IMR-90 (cell line): ENCODE measurements around the gene MED26. TPM values are rescaled to one million over a fixed set of nuclear protein-coding genes. Genes with fewer than 3 reads are reported as not detected.

ENCODE experiments used
- ATAC-seq: fragments of 200-7000 bp; cut with Tn5 transposase; 2 replicates; pipeline ENCODE4 v1.9.1; 2020; ENCODE audit warnings: low read depth, mild to moderate bottlenecking, moderate library complexity
- BruUV-seq: library from RNA; stranded (reverse); fragments of 400-500 nt; replicated peaks from 2 replicates; lab custom pipeline; 2021; lab: Mats Ljungman, UMichigan
- CTCF ChIA-PET: fragments of 300-600 bp; formaldehyde crosslinking; extraction: SDS; loops from one replicate; lab custom pipeline; 2021; ENCODE audit warnings: antibody characterized with exemption; lab: Yijun Ruan, JAX
- POLR2A ChIA-PET: fragments of 300-600 bp; sonication (Branson Sonifier 250); formaldehyde crosslinking; loops from one replicate; lab custom pipeline; 2022; ENCODE audit warnings: antibody characterized with exemption; ENCODE audit not compliant: unreplicated experiment; lab: Charles Lee
- DNase-seq: peaks from one replicate; pipeline ENCODE4 v3.0.0; 2013
- H2AFZ ChIP-seq: replicated peaks from 2 replicates; pipeline ENCODE3; 2013; ENCODE audit warnings: low read length, mild to moderate bottlenecking; ENCODE audit not compliant: poor library complexity
- H2AK5ac ChIP-seq: 2 replicates; pipeline ENCODE4 v1.6.1; 2013; ENCODE audit warnings: low read depth, low read length, inconsistent platforms
- H2AK9ac ChIP-seq: replicated peaks from 2 replicates; pipeline ENCODE3; 2013; ENCODE audit warnings: mild to moderate bottlenecking, low read depth, low read length, moderate library complexity; ENCODE audit not compliant: poor library complexity
- H2BK120ac ChIP-seq: 2 replicates; pipeline ENCODE4 v1.6.1; 2013; ENCODE audit warnings: low read depth, low read length, inconsistent platforms
- H2BK15ac ChIP-seq: 3 replicates; pipeline ENCODE4 v1.6.1; 2013; ENCODE audit warnings: low read depth, low read length, inconsistent platforms
- H2BK20ac ChIP-seq: 2 replicates; pipeline ENCODE4 v1.6.1; 2013; ENCODE audit warnings: low read depth, mild to moderate bottlenecking, inconsistent platforms, low read length, moderate library complexity
- H2BK5ac ChIP-seq: 2 replicates; pipeline ENCODE4 v1.6.1; 2013; ENCODE audit warnings: mild to moderate bottlenecking, low read depth, low read length, inconsistent platforms; ENCODE audit not compliant: poor library complexity, severe bottlenecking
- H3K14ac ChIP-seq: replicated peaks from 2 replicates; pipeline ENCODE4 v1.6.1; 2013; ENCODE audit warnings: low read depth, low read length, inconsistent platforms
- H3K18ac ChIP-seq: 2 replicates; pipeline ENCODE4 v1.6.1; 2013; ENCODE audit warnings: low read depth, low read length, control low read depth
- H3K23ac ChIP-seq: 2 replicates; pipeline ENCODE4 v1.6.1; 2013; ENCODE audit warnings: low read depth, low read length, inconsistent platforms
- H3K27ac ChIP-seq: 2 replicates; pipeline ENCODE4 v1.5.1; 2013; ENCODE audit warnings: mild to moderate bottlenecking, control low read depth, low read length; ENCODE audit not compliant: insufficient read depth
- H3K27me3 ChIP-seq: 2 replicates; pipeline ENCODE4 v1.6.1; 2013; ENCODE audit warnings: low read length; ENCODE audit not compliant: control insufficient read depth, insufficient read depth
- H3K36me3 ChIP-seq: 2 replicates; pipeline ENCODE4 v1.6.1; 2013; ENCODE audit warnings: low read length, mixed read lengths; ENCODE audit not compliant: control insufficient read depth, insufficient read depth
- H3K4ac ChIP-seq: 2 replicates; pipeline ENCODE4 v1.6.1; 2013; ENCODE audit warnings: low read depth, low read length, inconsistent platforms
- H3K4me1 ChIP-seq: 2 replicates; pipeline ENCODE4 v1.6.1; 2013; ENCODE audit warnings: low read length, mixed read lengths; ENCODE audit not compliant: control insufficient read depth, insufficient read depth
- H3K4me2 ChIP-seq: 2 replicates; pipeline ENCODE4 v1.6.1; 2013; ENCODE audit warnings: low read depth, mild to moderate bottlenecking, control low read depth, low read length, moderate library complexity
- H3K4me3 ChIP-seq: 2 replicates; pipeline ENCODE4 v1.5.1; 2013; ENCODE audit warnings: low read depth, mild to moderate bottlenecking, control low read depth, low read length, moderate library complexity; ENCODE audit not compliant: insufficient read depth
- H3K56ac ChIP-seq: 2 replicates; pipeline ENCODE4 v1.6.1; 2013; ENCODE audit warnings: low read length, inconsistent platforms; ENCODE audit not compliant: insufficient read depth; ENCODE audit errors: extremely low read depth
- H3K79me1 ChIP-seq, 2 experiments: 2 replicates each; pipeline ENCODE4 v1.6.1; 2013; ENCODE audit warnings: low read length in 2 of 2, inconsistent platforms in 1 of 2, low read depth in 1 of 2
- H3K9ac ChIP-seq: 2 replicates; pipeline ENCODE4 v1.6.1; 2013; ENCODE audit warnings: low read depth, low read length, control low read depth
- H3K9me1 ChIP-seq: 2 replicates; pipeline ENCODE4 v1.6.1; 2013; ENCODE audit warnings: low read length, inconsistent platforms; ENCODE audit not compliant: insufficient read depth
- H3K9me3 ChIP-seq: 2 replicates; pipeline ENCODE4 v1.6.1; 2013; ENCODE audit warnings: low read length; ENCODE audit not compliant: control insufficient read depth, insufficient read depth
- H4K20me1 ChIP-seq: 2 replicates; pipeline ENCODE4 v1.6.1; 2013; ENCODE audit warnings: low read length, inconsistent platforms; ENCODE audit not compliant: insufficient read depth
- H4K5ac ChIP-seq: 2 replicates; pipeline ENCODE4 v1.6.1; 2013; ENCODE audit warnings: mild to moderate bottlenecking, low read depth, low read length, control low read depth
- H4K8ac ChIP-seq, 2 experiments: 2 replicates each; pipeline ENCODE4 v1.6.1; 2013; ENCODE audit warnings: low read depth in 2 of 2, low read length in 2 of 2, control low read depth in 1 of 2, inconsistent platforms in 1 of 2
- H4K91ac ChIP-seq: 2 replicates; pipeline ENCODE4 v1.6.1; 2013; ENCODE audit warnings: low read depth, low read length, inconsistent platforms; ENCODE audit not compliant: insufficient read depth
- CEBPB ChIP-seq: IDR thresholded peaks from 2 replicates; pipeline ENCODE4 v1.6.1; 2012; ENCODE audit warnings: low read depth, low read length, improper control_type of control experiment
- CHD1 ChIP-seq: IDR thresholded peaks from 2 replicates; pipeline ENCODE4 v1.6.1; 2012; ENCODE audit warnings: low read depth, low read length, improper control_type of control experiment
- FOS ChIP-seq: fragments of 150-350 bp; IDR thresholded peaks from 2 replicates; pipeline ENCODE4 v1.6.1; 2016; ENCODE audit warnings: low read depth, low read length
- MAFK ChIP-seq: IDR thresholded peaks from 2 replicates; pipeline ENCODE4 v1.6.1; 2012; ENCODE audit warnings: low read depth, low read length, improper control_type of control experiment
- MAZ ChIP-seq: IDR thresholded peaks from 2 replicates; pipeline ENCODE4 v1.6.1; 2012; ENCODE audit warnings: low read depth, mild to moderate bottlenecking, low read length, improper control_type of control experiment, moderate library complexity, borderline replicate concordance
- MXI1 ChIP-seq: IDR thresholded peaks from 2 replicates; pipeline ENCODE4 v1.6.1; 2012; ENCODE audit warnings: low read depth, mild to moderate bottlenecking, low read length, moderate library complexity, borderline replicate concordance
- NFE2L2 ChIP-seq: fragments of 150-350 bp; IDR thresholded peaks from 2 replicates; pipeline ENCODE4 v1.6.1; 2016; ENCODE audit warnings: low read depth, mild to moderate bottlenecking, low read length
- POLR2A ChIP-seq: IDR thresholded peaks from 2 replicates; pipeline ENCODE4 v1.6.1; 2012; ENCODE audit warnings: mild to moderate bottlenecking, low read depth, low read length
- RAD21 ChIP-seq: IDR thresholded peaks from 2 replicates; pipeline ENCODE4 v1.6.1; 2012; ENCODE audit warnings: low read length, improper control_type of control experiment
- RCOR1 ChIP-seq: IDR thresholded peaks from 2 replicates; pipeline ENCODE4 v1.6.1; 2012; ENCODE audit warnings: mild to moderate bottlenecking, low read length, improper control_type of control experiment; ENCODE audit not compliant: insufficient replicate concordance
- RFX5 ChIP-seq: IDR thresholded peaks from 2 replicates; pipeline ENCODE4 v1.8.0; 2012; ENCODE audit warnings: low read depth, mild to moderate bottlenecking, low read length, moderate library complexity
- SMC3 ChIP-seq: fragments of 150-350 bp; IDR thresholded peaks from 2 replicates; pipeline ENCODE4 v1.6.1; 2016; ENCODE audit warnings: low read depth, mild to moderate bottlenecking, antibody characterized with exemption, low read length, moderate library complexity
- WGBS, 2 experiments: methylation state at CpG; one replicate each; pipeline versions ENCODE4 v1.1.5 to v1.1.7; 2013; ENCODE audit warnings: missing lambda C conversion rate in 2 of 2; ENCODE audit not compliant: insufficient read length in 1 of 2; ENCODE audit errors: extremely low coverage in 2 of 2; 5-methylcytosine and 5-hydroxymethylcytosine counted together
- dilution Hi-C: fragments of 300-500 bp; cut with HindIII; formaldehyde crosslinking; loops from one replicate; pipeline ENCODE4 v1.14.3; 2018; ENCODE audit warnings: low sequenced_read_pairs; ENCODE audit not compliant: unreplicated experiment
- in situ Hi-C: fragments of 300-500 bp; cut with MboI; formaldehyde crosslinking; loops from 3 replicates; pipeline ENCODE4 v1.14.3; 2019; ENCODE audit warnings: low sequenced_read_pairs, inconsistent platforms, mixed read lengths
- intact Hi-C: fragments of 100-400 bp; cut with micrococcal nuclease; formaldehyde crosslinking; loops from 2 replicates; pipeline ENCODE4 v1.10.0; 2022
- polyA plus RNA-seq, 3 experiments: library from polyadenylated mRNA; depleted of rRNA; stranded (reverse); fragments of >200 nt; gene quantifications; 2 replicates each; pipeline ENCODE4 v1.2.3, GENCODE V29; 2012; ENCODE audit warnings: low replicate concordance in 1 of 3
- total RNA-seq: library from RNA; depleted of rRNA; stranded (reverse); fragments of >200 nt; gene quantifications from 2 replicates; pipeline ENCODE4 v1.2.3, GENCODE V29; 2012
- TF ChIP-seq, protein P1 (sequence below): conservative IDR thresholded peaks from 2 replicates; pipeline ENCODE4 v1.5.1; 2012; ENCODE audit warnings: mild to moderate bottlenecking, low read depth, low read length, improper control_type of control experiment
- TF ChIP-seq, protein P2 (sequence below): fragments of 150-350 bp; IDR thresholded peaks from 2 replicates; pipeline ENCODE4 v1.6.1; 2017; ENCODE audit warnings: mild to moderate bottlenecking, antibody characterized with exemption, low read length, low read depth
- TF ChIP-seq, protein P3 (sequence below): fragments of 150-350 bp; IDR thresholded peaks from 2 replicates; pipeline ENCODE4 v1.6.1; 2016; ENCODE audit warnings: low read depth, mild to moderate bottlenecking, low read length, moderate library complexity, borderline replicate concordance

MED26 gene
- total and polyA plus RNA-seq, 2 of the 4 experiments (the other 2 are of a cell fraction): 2.0 to 4.0 TPM

DNA sequence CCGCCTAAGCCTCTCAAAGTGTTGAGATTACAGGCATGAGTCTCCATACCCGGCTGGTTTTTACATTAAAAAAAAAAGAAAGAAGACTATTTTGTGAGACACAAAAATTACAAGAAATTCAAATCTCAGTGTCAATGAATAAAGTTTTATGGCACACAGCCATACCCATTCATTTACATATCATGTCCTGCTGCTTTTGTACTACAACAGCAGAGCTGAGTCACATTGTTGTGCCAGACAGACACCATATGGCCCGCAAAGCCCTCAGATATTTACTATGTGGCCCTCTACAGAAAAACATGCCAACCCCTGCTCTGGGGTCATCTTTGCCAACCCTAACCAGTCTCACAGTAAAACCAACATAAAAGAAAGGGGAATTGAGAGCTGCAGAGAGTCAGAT is 26.6 kb upstream of the MED26 start:
- TF ChIP-seq RFX5 (no peak), CHD1 (no peak), MAZ (no peak), NFE2L2 (no peak), FOS (no peak), RCOR1 (no peak), MAFK (no peak), CEBPB (no peak), RAD21 (no peak), POLR2A (no peak), SMC3 (no peak), MXI1 (no peak)
- TF ChIP-seq, protein P1, sequence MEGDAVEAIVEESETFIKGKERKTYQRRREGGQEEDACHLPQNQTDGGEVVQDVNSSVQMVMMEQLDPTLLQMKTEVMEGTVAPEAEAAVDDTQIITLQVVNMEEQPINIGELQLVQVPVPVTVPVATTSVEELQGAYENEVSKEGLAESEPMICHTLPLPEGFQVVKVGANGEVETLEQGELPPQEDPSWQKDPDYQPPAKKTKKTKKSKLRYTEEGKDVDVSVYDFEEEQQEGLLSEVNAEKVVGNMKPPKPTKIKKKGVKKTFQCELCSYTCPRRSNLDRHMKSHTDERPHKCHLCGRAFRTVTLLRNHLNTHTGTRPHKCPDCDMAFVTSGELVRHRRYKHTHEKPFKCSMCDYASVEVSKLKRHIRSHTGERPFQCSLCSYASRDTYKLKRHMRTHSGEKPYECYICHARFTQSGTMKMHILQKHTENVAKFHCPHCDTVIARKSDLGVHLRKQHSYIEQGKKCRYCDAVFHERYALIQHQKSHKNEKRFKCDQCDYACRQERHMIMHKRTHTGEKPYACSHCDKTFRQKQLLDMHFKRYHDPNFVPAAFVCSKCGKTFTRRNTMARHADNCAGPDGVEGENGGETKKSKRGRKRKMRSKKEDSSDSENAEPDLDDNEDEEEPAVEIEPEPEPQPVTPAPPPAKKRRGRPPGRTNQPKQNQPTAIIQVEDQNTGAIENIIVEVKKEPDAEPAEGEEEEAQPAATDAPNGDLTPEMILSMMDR: no peak
- TF ChIP-seq, protein P2, sequence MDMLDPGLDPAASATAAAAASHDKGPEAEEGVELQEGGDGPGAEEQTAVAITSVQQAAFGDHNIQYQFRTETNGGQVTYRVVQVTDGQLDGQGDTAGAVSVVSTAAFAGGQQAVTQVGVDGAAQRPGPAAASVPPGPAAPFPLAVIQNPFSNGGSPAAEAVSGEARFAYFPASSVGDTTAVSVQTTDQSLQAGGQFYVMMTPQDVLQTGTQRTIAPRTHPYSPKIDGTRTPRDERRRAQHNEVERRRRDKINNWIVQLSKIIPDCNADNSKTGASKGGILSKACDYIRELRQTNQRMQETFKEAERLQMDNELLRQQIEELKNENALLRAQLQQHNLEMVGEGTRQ: no peak
- TF ChIP-seq, protein P3, sequence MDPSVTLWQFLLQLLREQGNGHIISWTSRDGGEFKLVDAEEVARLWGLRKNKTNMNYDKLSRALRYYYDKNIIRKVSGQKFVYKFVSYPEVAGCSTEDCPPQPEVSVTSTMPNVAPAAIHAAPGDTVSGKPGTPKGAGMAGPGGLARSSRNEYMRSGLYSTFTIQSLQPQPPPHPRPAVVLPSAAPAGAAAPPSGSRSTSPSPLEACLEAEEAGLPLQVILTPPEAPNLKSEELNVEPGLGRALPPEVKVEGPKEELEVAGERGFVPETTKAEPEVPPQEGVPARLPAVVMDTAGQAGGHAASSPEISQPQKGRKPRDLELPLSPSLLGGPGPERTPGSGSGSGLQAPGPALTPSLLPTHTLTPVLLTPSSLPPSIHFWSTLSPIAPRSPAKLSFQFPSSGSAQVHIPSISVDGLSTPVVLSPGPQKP: no peak
- POLR2A ChIA-PET: interaction anchor here (0.6 kb wide), 1 partner anchor 30 kb away, joined by 3 read pairs; no protein-coding TSS in a partner anchor
- Histone ChIP-seq H4K5ac (no peak overlapping the region), H3K14ac (no peak overlapping the region), H4K91ac (no peak overlapping the region), H3K4me2 (no peak overlapping the region), H2AFZ (no peak overlapping the region), H3K9ac (no peak overlapping the region), H3K27ac (no peak overlapping the region), H2BK15ac (no peak overlapping the region), H3K9me1 (peaks cover 29% of the 10 kb centered on the region), H4K20me1 (peaks cover 52% of the 10 kb centered on the region), H3K4me3 (no peak overlapping the region), H3K36me3 (peaks cover 59% of the 10 kb centered on the region), H2AK9ac (no peak overlapping the region), H4K8ac (no peak overlapping the region), H2AK5ac (no peak overlapping the region), H3K23ac (no peak overlapping the region), H3K4ac (no peak overlapping the region), H3K56ac (no peak overlapping the region), H2BK20ac (no peak overlapping the region), H3K27me3 (no peaks in the 10 kb centered on the region), H3K9me3 (no peaks in the 10 kb centered on the region), H3K79me1 (peaks cover 51 to 82% of the 10 kb centered on the region in 2 experiments), H2BK120ac (no peak overlapping the region), H3K4me1 (no peaks in the 10 kb centered on the region), H2BK5ac (no peak overlapping the region), H3K18ac (no peak overlapping the region)
- BruUV-seq: no TSS peak
- intact Hi-C loops: no loop called here
- no peak for DNase-seq
- dilution Hi-C loops: no loop called here
- no peak for ATAC-seq
- in situ Hi-C loops: no loop called here
- CTCF ChIA-PET: no interaction called here
- no CpG with 5 or more reads among the region's 3 CpGs for WGBS, 2 experiments
